ENCODE data around the gene MUC5AC.

The MUC5AC gene

DNA sequence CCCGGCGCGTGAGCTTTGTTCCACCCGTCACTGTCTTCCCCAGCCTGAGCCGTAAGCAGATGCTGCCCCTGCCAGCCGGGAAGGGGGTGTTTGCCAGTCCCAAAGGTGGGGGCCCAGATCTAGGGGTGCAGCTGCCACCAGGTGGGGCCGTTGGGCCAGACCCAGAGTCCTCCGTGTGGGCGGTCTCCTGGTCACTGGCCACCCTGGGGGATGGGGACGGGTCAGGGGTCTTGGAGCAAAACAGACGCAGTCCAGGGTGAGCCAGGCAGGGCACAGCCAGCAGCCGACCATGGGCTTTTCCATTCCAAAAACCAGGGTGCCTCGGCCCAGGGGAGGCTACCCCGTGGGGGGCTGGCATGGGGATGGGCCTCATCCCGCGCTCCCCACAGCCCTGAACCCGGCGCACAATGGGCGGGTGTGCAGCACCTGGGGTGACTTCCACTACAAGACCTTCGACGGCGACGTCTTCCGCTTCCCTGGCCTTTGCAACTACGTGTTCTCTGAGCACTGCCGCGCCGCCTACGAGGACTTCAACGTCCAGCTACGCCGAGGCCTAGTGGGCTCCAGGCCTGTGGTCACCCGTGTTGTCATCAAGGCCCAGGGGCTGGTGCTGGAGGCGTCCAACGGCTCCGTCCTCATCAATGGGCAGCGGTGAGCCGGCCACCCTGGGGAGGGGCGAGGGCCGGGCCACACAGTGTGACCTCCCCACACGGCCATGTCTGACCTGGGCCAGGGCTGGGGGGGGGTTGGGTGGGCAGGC lies 68.7 kb downstream of the MUC5AC start:
- peak; percentile 21 to 44 (median 35) for DNase-seq

DNA sequence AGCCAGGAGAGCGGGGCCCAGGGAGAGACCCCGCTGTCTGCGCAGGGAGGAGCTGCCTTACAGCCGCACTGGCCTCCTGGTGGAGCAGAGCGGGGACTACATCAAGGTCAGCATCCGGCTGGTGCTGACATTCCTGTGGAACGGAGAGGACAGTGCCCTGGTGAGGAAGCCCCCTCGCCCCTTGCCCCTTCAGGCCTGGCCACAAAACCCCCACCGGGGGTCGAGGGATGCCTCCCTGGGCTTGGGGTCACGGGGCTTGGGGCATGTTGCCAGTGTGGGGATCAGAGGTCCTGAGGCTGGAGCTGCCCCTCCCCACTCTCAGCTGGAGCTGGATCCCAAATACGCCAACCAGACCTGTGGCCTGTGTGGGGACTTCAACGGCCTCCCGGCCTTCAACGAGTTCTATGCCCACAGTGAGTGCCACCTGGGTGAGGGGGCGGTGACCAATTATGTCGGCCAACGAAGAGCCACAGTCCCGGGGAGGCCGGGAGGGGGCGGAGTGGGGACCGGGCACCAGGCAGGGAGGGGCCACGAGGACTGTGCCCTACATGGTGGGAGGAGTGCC lies 69.3 kb downstream of the MUC5AC start:
- DNase-seq, result no peak

DNA sequence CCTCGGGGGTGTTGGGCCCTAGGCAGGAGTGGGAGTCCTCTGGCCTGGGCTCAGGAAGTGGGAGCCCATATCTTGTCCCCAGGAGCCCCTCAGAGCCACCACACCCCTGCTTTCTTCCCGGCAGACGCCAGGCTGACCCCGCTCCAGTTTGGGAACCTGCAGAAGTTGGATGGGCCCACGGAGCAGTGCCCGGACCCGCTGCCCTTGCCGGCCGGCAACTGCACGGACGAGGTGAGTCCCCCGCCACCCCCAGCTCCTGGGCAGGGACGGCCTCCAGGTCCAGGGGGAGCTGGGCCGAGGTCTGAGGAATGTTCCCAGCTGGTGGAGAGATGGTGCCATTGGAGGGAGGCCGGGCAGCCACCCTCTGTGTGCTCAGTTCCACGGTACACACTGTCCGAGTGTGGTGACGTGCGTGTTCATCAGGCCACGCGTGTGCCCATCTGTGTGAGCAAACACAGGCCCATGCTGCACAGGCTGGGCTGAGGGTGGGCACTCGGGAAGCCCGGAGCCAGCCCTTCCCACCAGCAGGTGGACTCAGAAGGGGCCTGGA lies 69.9 kb downstream of the MUC5AC start:
- DNase-seq, result no peak

DNA sequence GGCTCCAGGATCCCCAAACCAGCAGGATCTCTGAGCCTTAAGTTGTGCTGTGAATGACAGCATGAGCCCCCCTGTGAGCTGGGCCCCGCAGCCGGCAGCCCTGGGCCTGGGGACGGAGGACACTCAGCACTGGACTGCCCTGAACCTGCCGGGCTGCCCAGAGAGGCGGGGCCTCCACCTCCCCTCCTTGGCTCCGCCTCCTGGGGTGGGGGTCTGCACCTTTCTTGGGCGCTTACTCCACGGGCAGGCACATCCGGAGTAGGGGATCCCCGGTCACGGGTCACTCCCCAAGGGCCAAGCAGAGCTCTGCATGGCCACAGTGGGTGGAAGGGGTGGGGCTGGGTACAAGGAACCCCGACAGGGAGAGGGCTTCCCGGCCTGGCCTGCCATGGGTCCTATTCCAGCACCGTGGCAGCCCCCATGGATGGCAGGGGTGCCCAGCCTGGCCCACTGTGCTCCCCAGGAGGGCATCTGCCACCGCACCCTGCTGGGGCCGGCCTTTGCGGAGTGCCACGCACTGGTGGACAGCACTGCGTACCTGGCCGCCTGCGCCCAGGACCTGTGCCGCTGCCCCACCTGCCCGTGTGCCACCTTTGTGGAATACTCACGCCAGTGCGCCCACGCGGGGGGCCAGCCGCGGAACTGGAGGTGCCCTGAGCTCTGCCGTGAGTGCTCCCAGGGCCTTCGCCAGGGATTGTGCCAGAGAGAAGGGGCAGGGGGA lies 70.5 kb downstream of the MUC5AC start:
- no peak for DNase-seq

DNA sequence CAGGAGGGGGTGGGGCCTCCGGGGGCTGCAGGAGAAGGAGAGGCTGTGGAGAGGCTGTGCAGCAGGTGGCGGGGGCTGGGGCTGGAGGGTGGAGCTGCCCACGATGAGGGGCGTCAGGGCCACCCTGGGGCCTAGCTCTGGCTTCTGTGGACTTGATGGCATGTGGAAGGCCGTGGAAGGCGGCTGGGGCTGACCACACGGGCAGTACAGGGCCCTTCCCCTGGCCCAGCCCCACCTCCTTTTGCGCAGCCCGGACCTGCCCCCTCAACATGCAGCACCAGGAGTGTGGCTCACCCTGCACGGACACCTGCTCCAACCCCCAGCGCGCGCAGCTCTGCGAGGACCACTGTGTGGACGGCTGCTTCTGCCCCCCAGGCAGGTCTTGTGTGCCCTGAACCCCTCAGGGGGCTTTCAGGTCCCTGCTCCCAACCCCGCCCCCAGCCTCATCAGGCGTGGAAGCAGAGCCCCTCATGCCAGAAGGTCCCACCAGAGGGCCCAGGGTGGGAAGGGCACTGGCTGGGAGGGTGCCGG lies 71.2 kb downstream of the MUC5AC start:
- no peak for DNase-seq

DNA sequence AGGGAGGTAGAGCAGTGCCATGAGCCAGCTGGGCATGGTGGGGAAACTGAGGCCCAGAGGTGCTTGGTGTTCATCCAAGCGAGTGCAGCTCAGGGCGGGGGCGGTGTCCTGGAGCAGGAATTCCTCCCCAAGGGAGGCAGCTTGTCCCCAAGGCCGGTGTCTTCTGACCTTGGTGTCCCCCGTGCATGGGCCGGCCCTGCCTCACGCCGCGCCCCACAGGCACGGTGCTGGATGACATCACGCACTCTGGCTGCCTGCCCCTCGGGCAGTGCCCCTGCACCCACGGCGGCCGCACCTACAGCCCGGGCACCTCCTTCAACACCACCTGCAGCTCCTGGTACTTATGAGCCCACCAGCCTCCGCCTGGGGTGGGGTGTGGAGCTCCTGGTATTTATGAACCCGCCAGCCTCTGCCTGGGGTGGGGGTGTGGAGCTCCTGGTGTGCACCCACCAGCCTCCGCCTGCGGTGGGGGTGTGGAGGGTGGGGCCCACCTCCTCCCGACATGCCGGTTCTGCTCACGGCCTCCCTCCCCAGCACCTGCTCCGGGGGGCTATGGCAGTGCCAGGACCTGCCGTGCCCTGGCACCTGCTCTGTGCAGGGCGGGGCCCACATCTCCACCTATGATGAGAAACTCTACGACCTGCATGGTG lies 71.8 kb downstream of the MUC5AC start:
- DNase-seq, result no peak

DNA sequence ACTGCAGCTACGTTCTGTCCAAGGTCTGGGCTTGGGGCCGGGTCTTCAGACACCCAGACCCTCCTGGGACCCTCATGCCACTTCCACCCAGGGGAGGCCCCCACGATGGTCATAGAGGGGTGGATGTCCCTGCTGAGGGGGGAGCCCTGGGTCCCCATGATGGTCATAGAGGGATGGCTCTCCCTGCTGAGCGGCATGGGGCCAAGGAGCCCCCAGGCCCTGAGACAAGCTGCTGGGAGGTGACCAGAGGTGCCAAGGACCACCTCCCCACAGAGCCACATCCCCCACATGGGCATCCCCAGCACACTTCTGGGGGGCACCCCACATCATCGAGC lies 72.3 kb downstream of the MUC5AC start:
- no peak for DNase-seq

DNA sequence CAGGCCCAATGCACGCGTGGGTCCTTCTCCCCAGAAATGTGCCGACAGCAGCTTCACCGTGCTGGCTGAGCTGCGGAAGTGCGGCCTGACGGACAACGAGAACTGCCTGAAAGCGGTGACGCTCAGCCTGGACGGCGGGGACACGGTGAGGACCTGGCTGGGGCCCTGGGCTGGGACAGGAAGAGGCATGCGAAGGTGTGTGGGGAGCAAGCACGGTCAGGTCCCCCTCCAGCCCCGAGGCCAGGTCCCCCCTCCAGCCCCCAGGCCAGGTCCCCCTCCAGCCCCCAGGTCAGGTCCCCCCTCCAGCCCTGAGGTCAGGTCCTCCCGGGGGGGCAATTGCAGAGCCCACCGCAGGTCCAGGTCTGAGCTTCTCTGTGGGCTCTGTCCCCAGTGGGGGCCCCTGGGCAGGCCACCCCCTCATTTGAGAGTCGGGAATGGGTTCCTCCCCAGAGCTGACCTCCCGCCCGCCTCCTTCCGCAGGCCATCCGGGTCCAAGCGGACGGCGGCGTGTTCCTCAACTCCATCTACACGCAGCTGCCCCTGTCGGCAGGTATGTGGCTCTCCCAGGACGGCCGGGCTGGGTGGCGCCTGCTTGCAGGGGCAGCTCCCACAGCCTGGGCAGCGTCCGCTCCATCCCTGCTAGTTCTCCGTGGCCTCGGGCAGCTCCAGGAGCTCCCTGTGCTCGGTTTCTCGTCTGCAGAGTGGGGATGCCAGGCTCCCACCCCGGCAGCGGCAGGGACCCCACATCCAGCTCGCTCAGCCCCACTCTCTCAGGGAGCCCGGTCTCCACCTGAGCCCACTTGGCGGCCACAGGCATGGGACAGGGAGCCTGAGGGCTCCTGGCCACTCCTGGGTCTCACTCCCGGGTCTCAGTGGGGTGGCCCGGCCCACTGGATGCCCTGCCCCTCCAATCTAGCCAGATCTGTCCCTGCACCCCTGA lies 73.0 kb downstream of the MUC5AC start:
- no peak for DNase-seq

DNA sequence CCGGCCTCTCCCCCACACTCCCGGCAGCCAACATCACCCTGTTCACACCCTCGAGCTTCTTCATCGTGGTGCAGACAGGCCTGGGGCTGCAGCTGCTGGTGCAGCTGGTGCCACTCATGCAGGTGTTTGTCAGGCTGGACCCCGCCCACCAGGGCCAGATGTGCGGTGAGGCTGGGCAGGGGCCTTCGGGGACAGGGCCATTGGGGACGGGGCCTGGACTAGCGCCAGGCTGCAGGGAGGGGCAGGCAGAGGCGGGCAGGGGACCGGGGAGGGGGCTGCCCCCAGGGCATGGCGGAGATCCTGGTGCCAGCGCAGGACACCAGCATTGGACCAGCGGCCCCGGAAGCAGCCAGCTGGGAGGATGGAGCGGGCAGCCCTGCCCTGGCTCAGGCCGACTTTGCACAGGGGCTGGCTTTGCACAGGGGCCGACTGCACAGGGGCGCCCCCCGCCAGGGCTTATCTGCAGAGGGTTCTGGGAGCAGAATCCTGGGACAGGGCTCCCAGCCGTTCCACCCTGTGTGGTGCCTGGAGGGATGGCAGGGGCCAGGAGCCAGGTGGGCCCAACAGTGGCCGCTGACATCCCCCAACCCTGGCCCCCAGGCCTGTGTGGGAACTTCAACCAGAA lies 73.8 kb downstream of the MUC5AC start:
- no peak for DNase-seq

DNA sequence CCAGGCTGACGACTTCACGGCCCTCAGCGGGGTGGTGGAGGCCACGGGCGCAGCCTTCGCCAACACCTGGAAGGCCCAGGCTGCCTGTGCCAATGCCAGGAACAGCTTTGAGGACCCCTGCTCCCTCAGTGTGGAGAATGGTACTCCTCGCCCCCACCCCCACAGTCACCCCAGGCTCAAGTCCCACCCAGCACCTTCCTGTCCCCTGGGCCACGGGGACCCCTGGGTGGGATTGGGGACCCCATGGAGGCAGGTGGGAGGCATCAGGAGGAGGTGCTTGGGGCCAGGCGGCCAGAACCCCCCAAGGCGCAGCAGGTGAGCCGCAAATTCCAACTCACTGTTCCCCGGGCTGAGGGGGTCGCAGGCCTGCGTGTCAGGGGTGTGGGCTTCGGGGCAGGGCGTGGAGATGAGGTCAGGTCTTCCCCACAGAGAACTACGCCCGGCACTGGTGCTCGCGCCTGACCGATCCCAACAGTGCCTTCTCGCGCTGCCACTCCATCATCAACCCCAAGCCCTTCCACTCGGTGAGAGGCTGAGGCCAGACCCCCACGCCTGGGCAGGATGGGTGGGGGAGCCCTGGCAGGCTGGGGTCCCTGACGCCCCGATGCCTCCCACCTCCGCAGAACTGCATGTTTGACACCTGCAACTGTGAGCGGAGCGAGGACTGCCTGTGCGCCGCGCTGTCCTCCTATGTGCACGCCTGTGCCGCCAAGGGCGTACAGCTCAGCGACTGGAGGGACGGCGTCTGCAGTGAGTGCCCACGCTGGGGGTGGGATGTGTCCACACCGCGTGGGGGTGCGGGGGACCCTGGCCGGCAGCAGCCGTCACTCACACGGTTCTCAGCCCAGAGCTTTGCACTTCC lies 74.5 kb downstream of the MUC5AC start:
- no peak for DNase-seq

DNA sequence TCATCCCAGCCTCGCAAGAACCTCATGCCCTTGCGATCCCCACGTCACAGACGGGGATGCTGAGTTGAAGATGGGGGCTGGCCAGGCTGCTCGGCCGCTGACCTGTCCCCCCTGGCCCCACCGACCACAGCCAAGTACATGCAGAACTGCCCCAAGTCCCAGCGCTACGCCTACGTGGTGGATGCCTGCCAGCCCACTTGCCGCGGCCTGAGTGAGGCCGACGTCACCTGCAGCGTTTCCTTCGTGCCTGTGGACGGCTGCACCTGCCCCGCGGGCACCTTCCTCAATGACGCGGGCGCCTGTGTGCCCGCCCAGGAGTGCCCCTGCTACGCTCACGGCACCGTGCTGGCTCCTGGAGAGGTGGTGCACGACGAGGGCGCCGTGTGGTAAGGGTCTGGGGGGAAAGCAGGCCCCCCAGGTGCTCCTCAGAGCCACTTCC lies 75.1 kb downstream of the MUC5AC start:
- no peak for DNase-seq

DNA sequence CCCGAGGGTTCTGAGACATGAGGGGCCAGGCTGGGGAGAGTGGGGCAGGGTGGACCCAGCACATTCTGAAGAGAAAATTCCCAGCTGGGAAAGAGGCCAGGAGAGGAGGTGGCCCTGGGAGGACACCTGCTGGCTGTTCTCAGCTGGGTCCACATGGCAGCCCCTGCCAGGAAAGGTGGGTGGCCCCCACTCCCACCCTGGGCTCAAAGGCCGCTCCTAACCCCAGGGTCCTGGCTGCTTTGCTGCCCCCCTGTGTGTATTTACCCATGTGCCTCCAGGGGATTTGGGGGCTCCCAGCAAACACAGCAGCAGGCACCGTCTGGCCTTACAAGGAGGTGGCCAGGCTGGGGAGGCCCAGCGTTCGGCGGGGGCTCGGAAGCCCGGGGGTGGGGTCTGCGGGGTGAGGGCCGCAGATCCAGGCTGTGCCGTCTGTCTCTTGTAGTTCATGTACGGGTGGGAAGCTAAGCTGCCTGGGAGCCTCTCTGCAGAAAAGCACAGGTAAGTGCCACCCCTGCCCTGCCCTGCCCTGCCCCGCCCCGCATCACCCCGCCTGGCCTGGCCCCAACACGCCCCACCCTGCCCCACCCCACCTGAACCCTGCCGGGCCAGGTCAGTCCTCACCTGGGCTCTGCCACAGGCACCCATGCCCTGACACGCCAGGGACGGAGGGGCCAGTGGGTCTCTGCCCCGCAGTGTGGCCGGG lies 75.7 kb downstream of the MUC5AC start:
- no peak for DNase-seq

DNA sequence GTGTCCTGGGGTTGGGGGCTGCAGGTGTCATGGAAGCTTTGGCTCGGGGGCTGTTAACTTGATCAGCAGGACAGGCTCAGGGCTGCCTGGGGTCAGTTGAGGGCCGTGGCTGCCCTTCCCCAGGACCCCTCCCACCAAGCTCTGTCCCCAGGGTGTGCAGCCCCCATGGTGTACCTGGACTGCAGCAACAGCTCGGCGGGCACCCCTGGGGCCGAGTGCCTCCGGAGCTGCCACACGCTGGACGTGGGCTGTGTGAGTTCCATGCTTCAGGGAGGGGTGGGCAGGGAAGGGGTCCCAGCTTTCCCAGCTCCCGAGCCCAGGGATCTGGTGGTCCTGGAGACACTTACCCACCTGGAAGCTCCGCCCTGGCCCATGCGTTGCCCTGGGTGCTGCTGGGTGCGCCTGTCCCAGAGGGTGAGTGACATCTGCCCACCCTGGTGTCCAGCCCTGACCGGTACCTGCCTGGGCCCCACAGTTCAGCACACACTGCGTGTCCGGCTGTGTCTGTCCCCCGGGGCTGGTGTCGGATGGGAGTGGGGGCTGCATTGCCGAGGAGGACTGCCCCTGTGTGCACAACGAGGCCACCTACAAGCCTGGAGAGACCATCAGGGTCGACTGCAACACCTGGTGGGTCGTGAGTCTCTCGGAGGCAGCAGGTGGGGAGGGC lies 76.4 kb downstream of the MUC5AC start:
- DNase-seq, result no peak

DNA sequence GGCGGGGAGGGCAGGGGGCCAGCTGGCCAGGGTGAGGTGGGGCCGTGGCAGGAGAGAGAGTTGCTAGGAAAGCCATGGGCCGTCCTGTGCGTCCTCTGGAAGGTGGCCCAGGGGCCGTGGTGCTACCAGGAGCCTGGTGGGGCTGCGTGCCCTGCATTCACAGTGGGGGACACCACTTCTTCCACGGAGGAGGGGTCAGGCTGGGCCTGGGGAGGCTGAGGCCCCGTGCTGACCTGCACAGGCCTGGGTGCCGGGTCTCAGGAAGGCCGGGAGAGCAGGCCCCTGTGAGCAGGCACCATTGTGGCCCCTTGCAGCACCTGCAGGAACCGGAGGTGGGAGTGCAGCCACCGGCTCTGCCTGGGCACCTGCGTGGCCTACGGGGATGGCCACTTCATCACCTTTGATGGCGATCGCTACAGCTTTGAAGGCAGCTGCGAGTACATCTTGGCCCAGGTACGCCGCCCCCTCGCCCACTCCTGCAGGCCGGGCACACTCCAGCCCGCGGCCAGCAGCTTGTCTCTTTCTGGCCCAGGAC lies 77.1 kb downstream of the MUC5AC start:
- DNase-seq, result no peak

DNA sequence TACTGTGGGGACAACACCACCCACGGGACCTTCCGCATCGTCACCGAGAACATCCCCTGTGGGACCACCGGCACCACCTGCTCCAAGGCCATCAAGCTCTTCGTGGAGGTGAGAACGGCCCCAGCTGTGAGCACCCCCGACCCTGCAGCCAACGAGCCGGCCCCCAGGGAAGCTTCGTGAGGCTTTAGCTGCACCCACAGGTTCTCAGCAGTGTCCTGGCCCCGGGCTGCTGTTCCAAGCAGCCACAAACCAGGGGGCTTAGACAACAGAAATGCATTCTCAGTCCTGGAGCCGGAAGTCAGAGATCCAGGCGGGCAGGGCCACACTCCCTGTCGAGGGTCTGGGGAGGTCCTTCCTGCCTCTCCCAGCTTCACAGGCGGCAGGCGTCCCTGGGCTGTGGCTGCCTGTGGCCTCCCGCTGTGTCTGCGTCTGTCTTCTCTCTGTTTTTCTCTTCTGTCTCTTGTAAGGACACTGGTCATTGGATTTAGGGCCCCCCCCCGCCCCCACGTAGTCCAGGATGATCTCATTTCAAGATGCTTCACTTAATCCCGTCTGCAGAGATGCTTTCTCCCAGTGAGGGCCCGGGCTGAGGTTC lies 77.7 kb downstream of the MUC5AC start:
- no peak for DNase-seq

DNA sequence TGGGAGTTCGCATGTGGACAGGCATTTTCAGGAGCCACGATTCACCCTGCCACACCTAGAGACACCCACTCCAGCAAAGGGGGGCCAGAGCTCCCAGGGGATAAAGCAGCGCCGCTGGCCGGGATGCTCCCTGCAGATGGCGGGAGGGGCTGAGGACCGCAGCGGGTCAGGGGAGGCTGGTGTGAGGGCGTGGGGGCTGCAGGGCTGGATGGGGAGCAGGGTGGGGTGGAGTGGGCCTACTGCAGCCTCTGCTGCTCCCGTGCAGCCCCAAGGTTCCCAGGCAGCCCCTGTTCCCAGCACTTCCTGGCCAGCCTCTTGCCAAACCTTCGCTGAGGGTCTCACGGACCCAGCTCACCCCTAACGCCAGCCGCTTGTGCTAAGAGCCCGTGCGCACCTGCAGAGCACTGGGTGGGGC lies 78.2 kb downstream of the MUC5AC start:
- no peak for DNase-seq

DNA sequence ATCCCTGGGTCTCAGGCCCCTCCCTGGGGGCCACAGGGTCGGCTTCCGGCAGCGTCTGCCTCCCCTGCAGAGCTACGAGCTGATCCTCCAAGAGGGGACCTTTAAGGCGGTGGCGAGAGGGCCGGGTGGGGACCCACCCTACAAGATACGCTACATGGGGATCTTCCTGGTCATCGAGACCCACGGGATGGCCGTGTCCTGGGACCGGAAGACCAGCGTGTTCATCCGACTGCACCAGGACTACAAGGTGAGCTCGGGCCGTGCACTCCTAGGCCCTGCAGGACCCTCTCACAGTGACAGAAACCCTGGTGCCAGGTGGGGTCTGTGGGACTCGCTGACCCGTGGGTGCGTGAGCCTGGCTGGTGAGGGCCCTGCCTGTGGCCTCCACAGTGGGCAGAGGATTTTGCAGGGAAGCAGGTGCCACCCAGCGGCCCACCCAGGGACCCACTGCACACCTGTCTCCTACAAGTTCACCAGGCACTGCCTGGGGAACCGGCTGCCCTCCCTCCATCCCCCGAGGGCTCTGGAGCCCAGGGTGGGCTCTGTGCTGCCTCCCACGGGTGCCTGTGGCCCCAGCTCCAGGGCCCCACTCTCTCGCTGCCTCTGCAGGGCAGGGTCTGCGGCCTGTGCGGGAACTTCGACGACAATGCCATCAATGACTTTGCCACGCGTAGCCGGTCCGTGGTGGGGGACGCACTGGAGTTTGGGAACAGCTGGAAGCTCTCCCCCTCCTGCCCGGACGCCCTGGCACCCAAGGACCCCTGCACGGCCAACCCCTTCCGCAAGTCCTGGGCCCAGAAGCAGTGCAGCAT lies 78.8 kb downstream of the MUC5AC start:
- DNase-seq, result no peak

DNA sequence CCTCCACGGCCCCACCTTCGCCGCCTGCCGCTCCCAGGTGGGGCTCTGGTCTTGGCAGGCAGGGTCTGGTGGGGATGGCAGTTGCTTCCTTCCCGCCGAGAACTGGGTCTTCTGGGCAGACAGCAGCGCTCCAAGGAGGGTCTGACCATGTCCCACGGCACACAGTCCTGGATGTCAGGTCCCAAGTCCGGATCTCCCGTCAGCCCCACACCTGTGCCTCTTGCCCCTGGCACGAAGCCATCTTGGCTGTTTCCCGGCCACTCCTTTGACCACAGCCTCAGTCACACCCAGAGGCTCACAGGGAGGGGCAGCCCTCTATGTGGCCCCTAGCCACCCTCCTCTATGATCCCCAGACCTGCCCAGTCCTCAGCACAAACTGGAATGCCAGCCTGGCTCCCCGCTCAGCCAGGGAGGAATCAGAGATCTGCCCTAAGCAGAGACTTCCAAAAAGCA lies 79.4 kb downstream of the MUC5AC start:
- DNase-seq, result no peak
